ENCODE data around the gene SSH2.

GRCh38 chr17:29586676-29587469, 343.2 kb downstream of the SSH2 start:
- no peak for TF ChIP-seq CTCF (IDR thresholded peaks at IDR 0.05)
- no peak for TF ChIP-seq POLR2A (IDR thresholded peaks at IDR 0.05)
